HepG2 (cell line): ENCODE data around the gene TMEM145. TPM values are rescaled to one million over a fixed set of nuclear protein-coding genes. Genes with fewer than 3 reads are reported as not detected.

Experiments used
- AGO1 ChIP-seq: fragments of 200-400 bp; formaldehyde crosslinking; IDR thresholded peaks from 2 replicates; pipeline ENCODE4 v1.6.1; 2017; ENCODE audit warnings: mild to moderate bottlenecking, low read depth, low read length, moderate library complexity; ENCODE audit not compliant: poor library complexity, severe bottlenecking
- AGO2 ChIP-seq: fragments of 200-400 bp; formaldehyde crosslinking; optimal IDR thresholded peaks from 2 replicates; pipeline ENCODE3; 2017; ENCODE audit warnings: mild to moderate bottlenecking, low read depth, low read length, moderate library complexity
- AKNA ChIP-seq: sonication (generic); formaldehyde crosslinking; IDR thresholded peaks from 2 replicates; pipeline ENCODE4 v1.4.0; 2020; ENCODE audit warnings: missing genetic modification reagents, borderline replicate concordance
- FUBP1 ChIP-seq: sonication (generic); formaldehyde crosslinking; IDR thresholded peaks from 2 replicates; pipeline ENCODE4 v1.5.1; 2020; ENCODE audit warnings: missing genetic modification reagents, mild to moderate bottlenecking, borderline replicate concordance
- JARID2 ChIP-seq: sonication (generic); formaldehyde crosslinking; IDR thresholded peaks from 2 replicates; pipeline ENCODE4 v1.8.1; 2023; ENCODE audit warnings: missing genetic modification reagents, inconsistent platforms; ENCODE audit not compliant: insufficient replicate concordance
- KAT2B ChIP-seq: fragments of 150-350 bp; IDR thresholded peaks from 2 replicates; pipeline ENCODE4 v1.6.1; 2014; ENCODE audit warnings: low read depth, low read length, borderline replicate concordance
- KLF12 ChIP-seq: sonication (generic); formaldehyde crosslinking; IDR thresholded peaks from 2 replicates; pipeline ENCODE4 v1.4.0; 2020; ENCODE audit warnings: missing genetic modification reagents, borderline replicate concordance
- MXD3 ChIP-seq: IDR thresholded peaks from 2 replicates; pipeline ENCODE4 v1.6.1; 2016; ENCODE audit warnings: mild to moderate bottlenecking, missing biosample characterization, missing genetic modification reagents
- SP5 ChIP-seq: IDR thresholded peaks from 2 replicates; pipeline ENCODE4 v1.6.1; 2016; ENCODE audit warnings: low read depth, borderline replicate concordance
- SPEN ChIP-seq: sonication (generic); formaldehyde crosslinking; IDR thresholded peaks from 2 replicates; pipeline ENCODE4 v1.5.1; 2020; ENCODE audit warnings: low read depth, mild to moderate bottlenecking, missing genetic modification reagents
- THRA ChIP-seq: sonication (generic); formaldehyde crosslinking; IDR thresholded peaks from 2 replicates; pipeline ENCODE4 v1.4.0; 2020; ENCODE audit warnings: missing genetic modification reagents, borderline replicate concordance
- ZBTB26 ChIP-seq: IDR thresholded peaks from 2 replicates; pipeline ENCODE4 v1.6.1; 2016; ENCODE audit warnings: missing compliant biosample characterization, missing genetic modification reagents, borderline replicate concordance
- ZBTB46 ChIP-seq: sonication (generic); formaldehyde crosslinking; IDR thresholded peaks from 2 replicates; pipeline ENCODE4 v1.4.0; 2020; ENCODE audit warnings: mild to moderate bottlenecking, missing genetic modification reagents, borderline replicate concordance
- ZNF335 ChIP-seq: sonication (generic); formaldehyde crosslinking; IDR thresholded peaks from 2 replicates; pipeline ENCODE4 v1.4.0; 2020; ENCODE audit warnings: missing genetic modification reagents
- ZNF616 ChIP-seq: sonication (generic); formaldehyde crosslinking; IDR thresholded peaks from 2 replicates; pipeline ENCODE4 v1.5.0; 2020; ENCODE audit warnings: low read depth, mild to moderate bottlenecking, missing genetic modification reagents
- polyA plus RNA-seq, 8 experiments: library from polyadenylated mRNA; depleted of rRNA in 3 of 8; stranded (reverse) in 7 of 8; unstranded in 1 of 8; fragments of >200 nt; fragmentation: Illumina TruSeq in 4 of 8; extraction: Trizol in 4 of 8; gene quantifications; 2 replicates each; pipeline versions ENCODE4 v1.2.1 to v1.2.3, GENCODE V29; 2011 to 2016; ENCODE audit warnings: low read depth in 4 of 8, missing spikeins in 1 of 8, mixed read lengths in 1 of 8; ENCODE audit not compliant: insufficient read depth in 1 of 8
- total RNA-seq, 5 experiments: library from RNA; depleted of rRNA; stranded (reverse); fragments of >200 nt; fragmentation: Illumina TruSeq; extraction: Trizol; gene quantifications; 2 replicates each; pipeline ENCODE4 v1.2.3, GENCODE V29; 2016; ENCODE audit warnings: low read depth in 1 of 5

Gene TMEM145
- total and polyA plus RNA-seq, 2 of the 13 experiments (the other 11 are each of a cell fraction or from before 2014, with no cell fraction given): 0.07 to 5.1 TPM

GRCh38 chr19:42283188-42284065 is 29.7 kb upstream of the TMEM145 start (continued):
- peak; percentile 40; the same call in 1 of the 2 replicates for TF ChIP-seq SPEN (CRISPR knock-in tag)
- TF ChIP-seq AGO2: peak; percentile 82
- TF ChIP-seq ZNF335 (CRISPR knock-in tag): no peak
- TF ChIP-seq MXD3 (CRISPR knock-in tag): 0 out of 2 replicates have a peak, but pooled peaks have one; percentile 42
- TF ChIP-seq SP5 (CRISPR knock-in tag): peak; percentile 50; the same call in 1 of the 2 replicates
- TF ChIP-seq FUBP1: no peak
- TF ChIP-seq KAT2B: no peak
- no peak for TF ChIP-seq JARID2
- TF ChIP-seq THRA (CRISPR knock-in tag): no peak
- TF ChIP-seq ZBTB26 (CRISPR knock-in tag): no peak
- TF ChIP-seq ZNF616 (CRISPR knock-in tag): no peak
- TF ChIP-seq AGO1: no peak
- TF ChIP-seq AKNA (CRISPR knock-in tag): no peak
- TF ChIP-seq ZBTB46 (CRISPR knock-in tag): 0 out of 2 replicates have a peak, but pooled peaks have one; percentile 30
- no peak for TF ChIP-seq KLF12 (CRISPR knock-in tag)
